ENCODE results near the gene CCT5.
"Not testable (repeated sequence)": the region's sequence is repeated elsewhere in the genome, so short reads cannot be mapped to it uniquely, and the experiment has no call there.

CCT5 gene

GRCh38 chr5:10306114-10306513 is 56.0 kb downstream of the CCT5 start:
- peak overlapping the region; percentile 73 for H3K4me3 ChIP-seq (replicated peaks; ENCODE audit: low read depth, low read length)
- TF ChIP-seq CTCF (IDR thresholded peaks at IDR 0.05; ENCODE audit: low read depth, low read length, missing control alignments) = no peak
- no peak for DNase-seq (ENCODE audit: extremely low read depth, low read depth)

- DNase-seq (ENCODE audit: extremely low read depth, low read depth) = no peak
- no peak for TF ChIP-seq CTCF (IDR thresholded peaks at IDR 0.05; ENCODE audit: low read depth, low read length, missing control alignments)
- peak overlapping the region; percentile 73 for H3K4me3 ChIP-seq (replicated peaks; ENCODE audit: low read depth, low read length)
Observed at GRCh38 chr5:10306806-10307205, 56.7 kb downstream of the CCT5 start.

GRCh38 chr5:10307206-10308148 is 57.4 kb downstream of the CCT5 start, which contains the start of gene CMBL:
Gene CMBL (minus strand): TSS chr5:10307902. CDS start chr5:10290762, 17,140 bp downstream.
- TF ChIP-seq CTCF (IDR thresholded peaks at IDR 0.05; ENCODE audit: low read depth, low read length, missing control alignments) = no peak
- no peak for DNase-seq (ENCODE audit: extremely low read depth, low read depth)
- H3K4me3 ChIP-seq (replicated peaks; ENCODE audit: low read depth, low read length) = peak within 1 kb of the TSS; percentile 73

GRCh38 chr5:10308844-10309243 is 58.8 kb downstream of the CCT5 start:
- H3K4me3 ChIP-seq (replicated peaks; ENCODE audit: low read depth, low read length) = no peak overlapping the region
- no peak for TF ChIP-seq CTCF (IDR thresholded peaks at IDR 0.05; ENCODE audit: low read depth, low read length, missing control alignments)
- DNase-seq (ENCODE audit: extremely low read depth, low read depth) = no peak

DNA sequence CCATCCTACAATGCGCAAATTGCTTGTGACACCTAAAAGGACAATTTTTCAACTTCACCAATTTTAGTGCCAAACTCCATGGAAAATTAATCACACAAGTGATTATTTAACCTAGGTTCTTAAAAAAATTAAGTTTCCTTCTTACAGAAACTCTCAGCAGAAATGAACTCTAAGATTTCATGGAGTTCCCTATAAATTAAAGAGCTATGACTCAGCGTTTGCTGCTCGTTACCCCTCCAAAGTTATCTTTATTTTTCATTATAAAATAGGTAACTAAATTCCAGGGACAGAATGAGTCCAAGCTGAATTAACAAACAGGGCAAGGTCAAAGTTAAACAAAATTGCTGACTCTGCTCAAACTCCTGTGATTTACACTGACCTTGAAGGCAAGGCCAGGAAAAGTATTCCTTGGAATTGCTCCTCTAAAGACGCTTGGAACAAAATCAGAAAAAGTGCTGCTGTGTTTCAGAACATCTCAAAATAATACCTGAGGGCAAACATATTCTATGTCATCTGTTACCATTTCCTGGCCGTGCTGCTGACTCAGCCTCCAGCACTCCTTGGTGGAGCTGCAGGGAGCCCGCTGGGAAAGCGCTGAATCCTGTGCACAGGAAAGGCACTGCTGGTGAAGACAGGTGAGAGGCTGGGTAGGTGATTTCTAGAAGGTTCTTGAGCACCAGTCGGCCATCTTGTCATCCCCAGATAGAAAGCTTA is 60.1 kb downstream of the CCT5 start:
- DNase-seq (ENCODE audit: extremely low read depth, low read depth) = no peak
- no peak for TF ChIP-seq CTCF (IDR thresholded peaks at IDR 0.05; ENCODE audit: low read depth, low read length, missing control alignments)
- H3K4me3 ChIP-seq (replicated peaks; ENCODE audit: low read depth, low read length) = no peak overlapping the region

- DNase-seq (ENCODE audit: extremely low read depth, low read depth) = not testable (repeated sequence)
Observed at GRCh38 chr5:10310835-10311570, 60.9 kb downstream of the CCT5 start.

More at GRCh38 chr5:10310835-10311570, 60.9 kb downstream of the CCT5 start:
- not testable (repeated sequence) for H3K4me3 ChIP-seq (replicated peaks; ENCODE audit: low read depth, low read length)
